ENCODE results near the gene NINJ1.
A peak's percentile ranks its signal among the peaks of the same experiment; 100 is the strongest.

The NINJ1 gene, protein sequence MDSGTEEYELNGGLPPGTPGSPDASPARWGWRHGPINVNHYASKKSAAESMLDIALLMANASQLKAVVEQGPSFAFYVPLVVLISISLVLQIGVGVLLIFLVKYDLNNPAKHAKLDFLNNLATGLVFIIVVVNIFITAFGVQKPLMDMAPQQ

DNA sequence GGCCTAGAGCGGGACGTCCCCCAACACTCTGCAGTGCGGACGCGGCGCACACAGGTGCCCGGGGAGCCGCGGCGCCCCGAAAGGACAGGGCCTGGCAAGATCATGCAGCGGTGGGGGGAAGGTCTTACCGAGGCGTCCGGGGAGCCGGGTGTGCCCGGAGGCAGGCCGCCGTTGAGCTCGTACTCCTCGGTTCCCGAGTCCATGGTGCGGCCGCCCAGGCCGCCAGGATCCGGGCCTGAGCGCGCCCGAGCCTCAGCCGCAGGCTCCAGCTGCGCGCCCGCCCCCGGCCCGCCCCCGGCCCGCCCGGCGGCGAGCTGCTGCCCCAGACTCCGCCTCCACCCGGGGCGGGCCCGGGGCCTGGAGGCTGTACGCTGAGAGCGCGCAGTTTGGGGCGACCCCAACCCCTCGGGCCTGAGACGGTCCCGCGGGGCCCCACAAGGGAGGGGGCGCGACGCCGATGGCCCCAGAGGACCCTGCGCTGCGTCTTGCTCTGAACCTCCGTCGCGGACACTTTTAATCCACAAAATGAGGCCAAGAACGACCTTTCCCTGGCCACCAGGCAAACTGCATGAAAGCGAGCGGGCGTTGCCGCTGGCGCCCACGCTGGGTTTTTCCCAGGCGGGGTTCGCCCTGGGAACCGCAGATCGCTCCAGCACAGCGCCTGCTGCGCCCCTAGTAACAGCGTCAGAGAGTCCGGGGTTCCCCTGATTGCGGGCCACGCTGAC is at the start of gene NINJ1:
Gene NINJ1, minus strand, starts transcription at position 237 of the 725 bp plus-strand sequence. Its CDS starts 34 bp downstream, at position 203.
- peak; percentile 90 for DNase-seq

DNA sequence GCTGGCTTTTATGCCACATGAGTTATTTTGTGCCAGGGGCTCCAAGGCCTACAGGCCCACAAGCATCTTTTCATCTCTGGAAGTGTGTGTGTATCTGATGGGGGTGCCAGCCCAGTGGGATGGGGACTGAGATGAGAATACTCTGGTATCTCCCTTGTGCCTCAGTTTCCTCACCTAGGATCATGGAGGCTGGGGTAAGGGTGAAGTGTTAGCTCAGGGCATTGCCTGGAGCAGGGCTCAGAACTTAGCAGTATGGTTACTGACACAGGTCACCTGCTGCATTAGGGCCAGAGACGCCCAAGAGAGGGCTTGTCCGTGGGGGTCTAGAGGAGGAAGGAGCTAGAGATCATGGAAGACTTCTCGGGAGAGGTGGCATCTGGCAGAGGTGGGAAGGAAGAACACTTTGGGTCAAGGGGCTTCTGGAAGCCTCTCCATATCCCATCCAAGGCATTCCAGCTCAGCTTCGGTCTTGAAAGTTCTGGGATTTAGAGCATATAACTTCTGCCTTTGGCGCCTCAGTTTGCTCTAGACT is 49.1 kb upstream of the NINJ1 start:
- no peak for DNase-seq

DNA sequence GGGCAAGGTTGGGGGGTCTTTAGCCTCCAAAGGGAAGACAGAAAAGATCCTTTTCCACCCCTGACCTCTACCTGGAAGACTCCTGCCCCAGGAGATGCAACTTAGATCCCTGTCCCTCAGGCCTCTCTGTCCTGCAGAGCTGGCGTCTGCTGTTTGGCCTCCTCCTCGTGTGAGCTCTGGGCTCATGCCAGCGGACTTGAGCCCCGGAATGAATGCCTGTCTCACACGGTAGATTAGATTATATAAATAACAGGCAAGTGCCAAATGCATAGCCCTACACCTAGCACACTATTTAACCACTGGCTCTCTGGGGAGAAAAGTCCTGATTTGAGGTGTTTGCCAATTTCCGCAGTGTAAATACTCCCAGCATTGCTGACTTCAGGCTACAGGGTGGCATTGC is 48.5 kb upstream of the NINJ1 start:
- no peak for DNase-seq

DNA sequence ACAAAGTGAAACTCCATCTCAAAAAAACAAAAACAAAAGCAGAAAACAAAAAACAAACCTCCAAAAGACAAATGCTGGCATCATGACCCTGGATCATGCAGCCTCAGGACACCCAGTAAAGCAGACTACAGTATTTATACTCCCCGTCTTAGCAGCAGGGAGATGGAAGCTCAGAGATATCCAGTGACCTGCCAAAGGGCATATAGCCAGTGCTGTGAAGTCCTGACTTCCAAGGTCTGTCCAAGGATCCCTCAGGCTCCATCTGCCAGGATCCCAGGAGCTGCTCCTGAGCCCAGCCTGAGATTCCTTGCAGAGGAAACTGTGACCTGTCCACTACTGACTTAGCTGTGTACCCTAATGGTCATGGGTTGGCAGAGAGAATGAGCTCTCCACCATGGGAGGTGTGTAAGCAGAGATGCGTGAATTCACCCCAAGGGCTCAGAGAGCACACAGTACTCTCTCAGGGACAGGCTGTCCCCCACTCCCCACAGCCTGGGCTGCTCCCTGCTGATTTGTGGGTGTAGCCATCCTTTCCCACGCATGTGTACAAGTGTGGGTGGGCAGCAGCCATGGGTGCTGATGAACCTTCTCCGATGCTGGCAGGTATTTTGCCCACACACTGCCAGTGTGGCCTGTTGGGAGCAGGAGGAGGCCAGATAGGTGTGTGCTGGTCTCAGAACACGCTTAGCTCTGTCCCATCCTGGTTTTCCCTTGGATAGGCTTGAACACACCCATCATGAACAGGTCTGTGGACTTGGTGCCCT is 47.8 kb upstream of the NINJ1 start:
- no peak for DNase-seq

DNA sequence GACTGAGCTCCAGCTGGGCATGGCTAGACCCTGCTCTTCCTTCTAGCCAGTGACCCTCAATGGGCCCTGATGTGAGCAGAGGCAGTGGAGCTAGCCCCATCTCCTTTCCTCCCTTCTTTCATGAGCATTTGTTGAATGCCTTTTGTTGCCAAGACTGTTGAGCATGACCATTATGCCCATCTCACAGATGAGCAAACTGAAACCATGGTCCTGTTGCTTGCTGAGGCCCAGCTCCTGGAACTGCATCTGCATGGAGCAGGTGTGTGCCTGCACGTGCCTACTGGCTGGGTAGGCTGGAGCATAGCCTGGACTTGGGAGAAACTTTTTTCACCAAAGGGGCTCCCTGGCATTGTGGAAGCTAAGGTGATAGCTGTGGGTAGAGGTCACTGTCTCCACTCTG is 46.9 kb upstream of the NINJ1 start:
- DNase-seq: no peak

DNA sequence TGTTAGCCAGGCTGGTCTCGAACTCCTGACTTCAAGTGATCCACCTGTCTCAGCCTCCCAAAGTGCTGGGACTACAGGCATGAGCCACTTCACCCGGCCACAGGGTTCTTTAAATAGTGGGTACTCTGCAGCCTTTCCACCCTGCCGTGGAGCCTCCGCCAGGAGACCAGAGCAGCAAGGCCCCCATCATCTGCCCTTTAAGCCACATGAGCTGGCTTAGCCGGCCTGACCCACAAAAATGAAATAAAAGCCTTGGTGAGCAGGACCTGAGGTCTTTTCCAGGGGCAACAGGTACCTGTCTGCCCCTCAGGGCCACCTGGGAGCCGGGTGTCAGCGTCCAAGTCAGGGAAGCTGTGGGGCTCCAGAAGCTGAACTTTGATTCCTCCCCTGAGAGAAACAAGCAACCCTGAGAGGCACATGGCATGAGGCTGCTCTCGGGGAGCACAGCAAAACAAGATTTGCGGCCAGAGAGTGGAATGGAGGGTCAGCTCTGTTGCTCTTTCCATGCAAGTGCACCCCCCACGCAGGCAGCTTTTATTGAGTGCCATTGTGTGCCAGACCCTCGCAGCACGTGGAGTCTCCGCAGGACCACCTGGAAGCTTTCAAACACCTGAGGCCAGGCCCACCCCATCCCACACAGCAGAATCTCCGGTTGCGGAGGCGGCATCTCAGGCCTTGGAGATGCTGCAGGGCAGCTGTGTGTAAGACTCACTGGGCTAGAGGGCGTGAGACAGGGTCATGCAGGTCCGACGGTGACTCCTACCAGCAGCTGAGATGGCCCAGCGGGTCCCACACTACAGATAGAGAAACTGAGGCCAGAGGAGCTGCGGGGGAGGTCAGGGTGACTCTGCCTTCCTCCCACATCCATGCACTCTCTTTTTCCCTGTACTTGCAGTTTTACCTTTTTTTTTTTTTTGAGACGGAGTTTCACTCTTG is 45.1 kb upstream of the NINJ1 start:
- DNase-seq: no peak

DNA sequence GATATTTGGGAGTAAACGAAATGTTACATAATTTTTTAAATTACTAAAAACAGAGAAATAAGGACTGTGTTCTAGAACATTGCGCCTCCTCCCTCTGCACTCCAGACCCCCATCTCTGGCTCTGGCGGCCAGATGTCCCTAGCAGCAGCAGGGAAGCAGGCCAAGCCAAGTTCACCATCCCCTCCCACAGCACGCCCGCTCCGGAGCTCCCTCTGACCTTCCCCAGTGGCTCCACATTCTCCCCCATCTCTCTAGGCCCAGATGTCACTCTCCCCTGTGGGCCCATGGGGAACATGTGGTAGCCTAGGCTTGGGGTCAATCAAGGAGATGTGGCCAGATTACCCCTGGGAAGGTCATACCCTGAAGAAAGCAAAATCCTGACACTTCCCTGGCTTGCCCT is 43.6 kb upstream of the NINJ1 start:
- no peak for DNase-seq

DNA sequence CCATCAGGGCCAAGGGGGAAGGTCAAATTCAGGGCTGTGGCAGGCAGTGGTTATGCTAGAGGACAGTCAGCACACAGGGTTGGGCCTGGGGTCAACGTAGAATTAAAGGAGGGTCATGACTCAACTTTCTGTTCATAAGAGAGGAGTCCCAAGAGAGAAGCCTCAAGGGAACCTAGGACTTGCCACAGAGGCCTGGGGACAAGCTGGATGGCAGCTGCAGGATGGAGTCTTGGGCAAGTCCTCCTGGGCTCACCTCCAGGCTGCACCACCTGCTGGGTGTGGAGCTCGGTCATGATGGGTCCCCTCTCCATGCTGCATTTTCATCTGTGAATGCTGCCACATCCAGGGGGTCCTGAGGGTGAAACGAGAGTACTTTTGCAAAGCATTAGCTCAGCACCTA is 40.9 kb upstream of the NINJ1 start:
- DNase-seq: no peak

DNA sequence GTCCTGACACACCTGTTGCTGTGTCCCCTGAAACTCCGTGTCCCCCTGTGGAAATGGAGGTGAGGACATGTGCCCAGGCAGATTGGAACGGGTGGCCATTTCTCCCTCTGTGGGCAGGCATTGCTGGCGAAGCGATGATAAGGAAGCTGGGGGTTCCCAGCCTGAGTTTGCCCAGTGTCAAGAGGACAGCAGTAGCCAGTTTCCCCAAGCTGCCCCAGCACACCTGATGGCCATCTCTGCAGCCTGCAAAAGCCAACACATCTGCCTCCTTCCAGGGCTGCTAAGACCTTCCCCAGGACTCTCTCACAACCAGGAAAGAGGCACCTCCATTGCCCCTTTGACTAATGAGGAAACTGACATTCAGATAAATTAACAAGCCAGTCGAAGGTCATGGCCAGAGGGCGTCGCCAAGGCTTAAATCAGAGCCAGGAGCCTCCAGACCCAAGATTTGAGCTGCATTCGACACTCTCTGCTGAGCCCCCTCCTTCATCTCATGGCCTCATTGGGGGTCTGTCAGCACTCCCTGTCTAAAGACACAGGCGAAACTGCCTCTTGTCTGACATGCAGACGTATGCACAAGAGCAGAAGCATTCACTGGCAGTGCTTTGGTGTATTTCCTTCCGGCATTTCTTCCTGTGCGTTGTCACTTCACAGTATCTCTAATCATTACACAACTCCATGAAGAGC is 39.5 kb upstream of the NINJ1 start:
- DNase-seq: no peak

DNA sequence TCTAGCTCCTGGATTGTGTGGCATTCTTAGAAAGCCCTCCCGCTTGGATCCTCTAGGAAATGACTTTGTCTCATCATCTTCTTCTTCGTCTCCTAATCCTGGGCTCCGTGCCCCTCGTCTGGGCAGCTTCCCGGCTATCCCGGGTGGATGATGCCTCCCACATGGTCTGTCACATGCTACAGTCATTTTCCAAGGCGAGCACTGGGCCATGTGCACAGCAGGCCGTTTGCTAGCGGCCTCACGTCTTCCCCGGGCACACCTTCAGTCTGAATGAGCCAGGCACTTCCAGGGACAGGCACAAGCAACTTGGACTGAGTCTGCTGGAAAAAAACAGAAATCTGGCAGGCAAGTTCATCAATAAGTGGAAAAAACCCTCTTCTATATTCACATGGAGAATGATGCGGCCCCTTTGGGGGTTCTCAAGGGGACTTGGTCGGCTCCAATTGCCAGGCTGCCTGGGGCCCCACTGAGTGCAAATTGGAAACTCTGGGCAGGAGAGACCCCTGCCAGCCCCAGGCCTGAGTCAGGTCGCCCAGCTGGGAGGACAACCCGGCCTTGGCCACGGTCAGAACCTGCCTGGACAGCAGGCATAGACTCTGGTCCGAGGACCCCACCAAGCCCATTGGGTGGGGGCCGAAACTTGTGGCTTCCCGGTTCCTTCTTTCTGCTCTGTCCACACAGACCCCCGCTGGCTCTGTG is 38.8 kb upstream of the NINJ1 start:
- DNase-seq: no peak

DNA sequence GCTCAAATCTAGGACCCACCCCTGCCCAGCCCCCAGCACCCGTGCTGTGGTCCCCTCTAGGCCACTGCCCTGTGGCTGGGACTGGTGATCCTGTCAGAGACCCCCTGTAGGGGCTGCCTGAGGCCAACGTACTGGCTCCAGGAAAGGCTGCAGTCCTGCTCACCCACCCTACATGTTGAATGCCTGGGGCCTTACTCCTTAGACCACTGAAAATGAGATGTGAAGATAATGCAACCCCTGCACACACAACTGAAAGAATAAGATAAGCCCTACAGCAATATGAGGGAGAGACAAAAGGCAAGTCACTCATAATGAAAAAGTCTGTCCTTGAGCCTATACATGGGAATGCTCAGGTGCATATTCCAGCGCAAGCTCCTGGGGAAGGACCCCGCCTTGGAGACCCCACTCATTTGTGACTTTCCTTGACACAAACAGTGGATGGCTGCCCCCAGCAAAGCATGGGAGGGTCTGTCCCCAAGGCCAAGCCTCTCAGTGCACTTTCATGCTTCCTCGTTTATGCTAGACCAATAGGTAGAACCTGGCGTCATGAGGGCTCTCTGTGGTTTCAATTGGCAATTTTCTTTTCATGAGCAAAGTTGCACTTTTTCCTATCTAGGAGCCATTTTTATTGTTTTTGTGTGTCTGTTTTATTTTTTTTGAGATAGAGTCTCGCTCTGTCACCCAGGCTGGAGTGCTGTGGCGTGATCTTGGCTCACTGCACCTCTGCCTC is 37.4 kb upstream of the NINJ1 start:
- no peak for DNase-seq

DNA sequence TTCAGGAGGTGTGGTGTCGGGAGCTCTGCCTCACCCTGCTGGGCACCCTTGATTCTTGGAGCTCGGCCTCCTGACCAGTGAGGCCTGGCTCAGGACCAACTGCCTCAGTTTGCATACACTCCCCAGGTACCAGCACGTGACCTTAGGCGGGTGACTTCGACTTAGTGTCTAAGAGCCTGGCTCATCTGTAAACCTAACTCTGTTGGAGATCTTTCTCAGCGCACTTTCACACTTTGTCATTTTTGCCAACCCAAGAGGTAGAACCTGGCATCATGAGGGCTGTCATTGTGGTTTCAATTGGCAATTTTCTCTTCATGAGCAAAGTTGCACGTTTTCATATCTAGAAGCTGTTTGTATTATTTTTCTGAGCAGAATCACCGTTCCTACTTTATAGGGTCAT is 36.5 kb upstream of the NINJ1 start:
- no peak for DNase-seq

DNA sequence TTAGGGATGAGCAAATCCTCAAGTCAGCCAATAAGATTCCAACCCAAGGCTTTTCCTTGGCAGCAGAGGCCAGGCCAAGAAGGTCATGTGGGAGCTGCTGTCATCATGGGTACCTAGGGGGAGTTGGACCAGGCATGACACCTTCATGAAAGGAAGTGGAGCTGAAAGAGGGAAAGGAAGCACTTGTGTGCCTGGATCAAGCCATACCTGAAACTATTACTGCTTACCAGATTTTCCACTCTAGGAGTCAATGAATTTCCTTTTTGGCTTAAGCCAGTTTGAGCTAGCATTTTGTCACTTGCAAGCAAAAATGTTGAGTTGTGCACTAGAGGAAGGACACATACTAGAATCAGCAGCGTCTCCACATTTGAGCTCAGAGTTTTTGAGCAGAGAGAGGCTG is 35.4 kb upstream of the NINJ1 start:
- DNase-seq: no peak

DNA sequence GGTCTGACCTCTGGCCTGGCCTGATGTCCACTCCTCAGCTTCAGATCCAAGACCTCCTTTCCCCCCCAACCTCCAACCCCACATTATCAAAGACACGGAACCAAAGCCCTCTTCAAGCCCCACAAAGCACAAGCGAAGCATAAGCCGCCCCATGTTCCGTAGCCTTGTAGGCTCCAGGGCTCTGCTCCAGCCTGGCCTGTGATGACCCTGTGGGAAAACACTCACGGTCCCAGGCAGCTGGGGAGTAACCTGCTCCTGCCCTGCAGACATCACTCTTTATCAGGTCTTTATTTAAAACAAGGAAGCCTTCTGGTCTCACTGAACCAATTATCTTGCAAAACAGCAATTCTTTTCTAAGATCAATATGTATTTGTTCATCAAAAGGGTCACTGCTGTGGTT is 34.5 kb upstream of the NINJ1 start:
- DNase-seq: no peak

DNA sequence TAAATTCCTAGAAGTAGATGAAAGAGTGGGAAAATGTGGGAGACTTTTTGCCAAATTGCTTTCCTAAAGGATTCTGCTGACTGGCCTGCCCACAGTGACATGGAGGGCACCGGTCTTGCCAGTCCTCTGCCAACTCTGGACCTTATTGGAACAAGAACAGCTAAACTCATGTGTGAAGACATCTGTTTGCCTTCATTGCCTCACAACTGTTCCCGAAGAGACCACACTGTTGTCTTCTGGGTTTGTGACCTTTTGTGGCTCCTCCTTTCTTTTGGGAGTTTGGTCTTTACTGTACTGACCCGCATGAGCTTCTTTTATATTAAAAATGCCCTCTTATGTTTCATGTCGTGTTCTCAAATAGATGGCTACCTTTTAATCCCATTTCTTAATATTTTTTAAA is 33.8 kb upstream of the NINJ1 start:
- DNase-seq: no peak

DNA sequence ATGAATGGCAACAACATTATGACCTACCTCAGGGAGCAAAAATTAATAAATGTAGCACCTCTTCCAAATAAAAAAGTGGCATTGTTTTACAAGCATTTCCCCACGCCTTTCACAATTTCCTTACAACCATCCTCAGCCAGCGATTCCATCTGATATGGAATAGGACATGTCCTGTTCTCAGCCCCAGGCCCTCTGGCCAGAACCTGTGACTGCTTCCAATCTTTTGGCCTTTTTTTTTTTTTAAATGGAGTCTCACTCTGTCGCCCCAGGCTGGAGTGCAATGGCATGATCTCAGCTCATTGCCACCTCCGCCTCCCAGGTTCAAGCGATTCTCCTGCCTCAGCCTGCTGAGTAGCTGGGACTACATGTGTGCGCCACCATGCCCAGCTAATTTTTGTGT is 33.1 kb upstream of the NINJ1 start:
- DNase-seq: no peak

DNA sequence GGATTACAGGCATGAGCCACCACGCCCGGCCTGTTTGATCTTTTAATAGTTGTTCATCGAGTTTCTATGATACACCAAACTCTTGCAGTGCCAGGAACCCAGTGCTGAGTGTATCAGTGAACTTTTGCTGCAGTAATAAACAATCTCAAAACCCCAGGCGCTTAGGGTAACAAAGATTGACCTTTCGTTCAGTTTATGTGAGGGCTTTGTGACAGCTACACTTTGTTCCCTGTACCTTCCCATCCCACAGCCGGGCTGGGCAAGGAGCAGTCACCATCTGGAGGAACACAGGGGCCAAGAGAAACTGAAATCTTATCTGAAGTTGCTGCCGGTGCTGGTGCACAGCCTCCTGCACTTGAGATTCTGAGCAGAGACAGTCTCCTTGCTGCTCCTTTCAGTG is 32.6 kb upstream of the NINJ1 start:
- DNase-seq: no peak

DNA sequence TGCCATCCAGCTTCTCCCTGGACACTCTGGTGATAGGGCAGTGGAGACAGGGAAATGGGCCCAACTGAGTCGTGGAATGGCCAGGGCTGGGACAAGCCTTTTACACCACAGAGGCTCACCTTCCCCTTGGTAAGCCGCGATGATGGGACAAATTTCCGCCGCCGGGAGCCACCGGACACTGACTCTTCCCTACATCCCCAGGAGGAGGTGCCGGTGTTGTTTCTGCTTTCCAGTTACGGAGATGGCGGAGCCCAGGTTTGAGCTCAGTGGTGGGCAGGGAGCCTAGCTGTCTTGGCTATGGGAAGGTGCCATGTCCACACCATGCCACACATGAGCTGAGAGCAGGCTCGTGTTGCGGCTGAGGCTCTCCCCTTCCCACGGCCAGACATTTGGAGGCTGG is 30.0 kb upstream of the NINJ1 start:
- no peak for DNase-seq

DNA sequence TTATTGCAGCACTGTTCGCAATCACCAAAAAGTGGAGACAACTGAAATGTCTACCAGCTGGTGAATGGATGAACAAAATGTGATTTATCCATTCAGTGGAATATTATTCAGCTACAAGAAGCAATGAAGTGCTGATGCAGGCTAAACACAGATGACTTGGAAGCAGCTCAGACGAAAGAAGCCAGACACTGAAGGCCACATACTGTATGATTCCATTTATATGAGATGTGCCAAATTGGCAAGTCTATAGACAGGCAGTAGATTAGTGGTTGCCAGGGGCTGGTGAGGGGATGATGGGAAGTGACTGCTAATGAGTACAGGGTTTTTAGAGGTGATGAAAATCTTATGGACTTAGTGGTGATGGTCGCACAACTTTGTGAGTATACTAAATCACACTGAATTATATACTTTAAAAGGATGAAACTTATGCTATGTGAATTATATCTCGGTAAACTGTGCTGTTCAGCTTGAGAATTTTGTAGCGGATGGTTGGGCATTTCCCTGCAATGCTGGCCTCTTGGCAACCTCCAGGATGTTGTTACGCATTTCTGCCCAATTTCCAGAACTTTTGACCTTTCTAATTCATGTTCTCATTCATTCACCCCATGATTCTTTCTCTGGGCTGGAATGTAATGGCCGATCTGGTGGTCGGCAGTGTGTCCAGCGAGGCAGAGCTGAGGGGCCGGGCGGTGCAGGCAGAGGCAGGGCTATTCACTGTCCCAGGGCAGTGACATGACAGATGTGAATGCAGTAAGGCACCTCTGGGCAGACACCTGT is 27.9 kb upstream of the NINJ1 start:
- no peak for DNase-seq
